Neural cell (in vitro differentiated cells): Measurements from ENCODE around the gene PLAGL1. TPM values are rescaled to one million over a fixed set of nuclear protein-coding genes. Genes with fewer than 3 reads are reported as not detected.

ENCODE experiments used
- H2AFZ ChIP-seq: fragments of 200-600, 300-800 bp; sonication (generic), shearing (Covaris generic); 2 replicates; pipeline ENCODE4 v1.6.0; 2014; ENCODE audit warnings: low read depth, mild to moderate bottlenecking, antibody characterized with exemption, low read length, moderate library complexity
- H3F3A ChIP-seq: fragments of 200-600 bp; shearing (Covaris generic); 2 replicates; pipeline ENCODE4 v1.6.1; 2016; ENCODE audit warnings: mild to moderate bottlenecking, moderate library complexity, mixed read lengths, antibody characterized with exemption, low read length; ENCODE audit not compliant: insufficient read depth, poor library complexity, severe bottlenecking
- H3K27ac ChIP-seq: fragments of 200-600, 300-800 bp; sonication (generic), shearing (Covaris generic); 2 replicates; pipeline ENCODE4 v1.5.1; 2014; ENCODE audit warnings: mild to moderate bottlenecking, low read length, moderate library complexity
- H3K27me3 ChIP-seq: fragments of 300-800, 200-600 bp; sonication (generic), shearing (Covaris generic); 2 replicates; pipeline ENCODE4 v1.6.0; 2014; ENCODE audit warnings: mild to moderate bottlenecking, low read depth, low read length, moderate library complexity; ENCODE audit not compliant: insufficient read depth
- H3K36me3 ChIP-seq: fragments of 300-800, 200-600 bp; sonication (generic), shearing (Covaris generic); 2 replicates; pipeline ENCODE4 v1.5.1; 2014; ENCODE audit warnings: mild to moderate bottlenecking, antibody characterized with exemption, low read length, moderate library complexity; ENCODE audit not compliant: insufficient read depth
- H3K4me2 ChIP-seq: fragments of 300-800, 200-600 bp; sonication (generic), shearing (Covaris generic); 2 replicates; pipeline ENCODE4 v1.6.0; 2014; ENCODE audit warnings: mild to moderate bottlenecking, low read length
- H3K4me3 ChIP-seq: fragments of 300-800, 200-600 bp; sonication (generic), shearing (Covaris generic); 2 replicates; pipeline ENCODE4 v1.5.1; 2014; ENCODE audit warnings: mild to moderate bottlenecking, low read length, moderate library complexity
- H3K79me2 ChIP-seq: fragments of 200-600 bp; shearing (Covaris generic); replicated peaks from 2 replicates; pipeline ENCODE4 v1.6.0; 2014; ENCODE audit warnings: mild to moderate bottlenecking, low read length, moderate library complexity; ENCODE audit not compliant: insufficient read depth
- H3K9ac ChIP-seq: fragments of 300-800, 200-600 bp; sonication (generic), shearing (Covaris generic); 2 replicates; pipeline ENCODE4 v1.6.1; 2016; ENCODE audit warnings: mild to moderate bottlenecking, low read length, mixed read lengths
- H3K9me2 ChIP-seq: fragments of 200-600 bp; shearing (Covaris generic); 2 replicates; pipeline ENCODE4 v1.6.1; 2016; ENCODE audit warnings: mild to moderate bottlenecking, low read length, mixed read lengths; ENCODE audit not compliant: insufficient read depth
- H3K9me3 ChIP-seq: fragments of 200-600, 300-800 bp; sonication (generic), shearing (Covaris generic); 2 replicates; pipeline ENCODE4 v1.6.1; 2016; ENCODE audit warnings: mild to moderate bottlenecking, mixed run types, low read length, moderate library complexity, mixed read lengths
- H4K20me1 ChIP-seq: fragments of 200-600 bp; shearing (Covaris generic); 2 replicates; pipeline ENCODE4 v1.6.1; 2016; ENCODE audit warnings: mild to moderate bottlenecking, mixed run types; ENCODE audit not compliant: insufficient read depth
- CTCF ChIP-seq: fragments of 450-650 bp; IDR thresholded peaks from 2 replicates; pipeline ENCODE4 v1.5.1; 2014; ENCODE audit warnings: antibody characterized with exemption, mild to moderate bottlenecking, moderate library complexity; ENCODE audit not compliant: poor library complexity, severe bottlenecking
- EP300 ChIP-seq: fragments of 450-650 bp; conservative IDR thresholded peaks from 2 replicates; pipeline ENCODE4 v1.6.1; 2014; ENCODE audit warnings: antibody characterized with exemption, mild to moderate bottlenecking, moderate library complexity; ENCODE audit not compliant: poor library complexity, severe bottlenecking
- EZH2 ChIP-seq: fragments of 200-600, 300-800 bp; shearing (Covaris generic), sonication (generic); IDR thresholded peaks from 2 replicates; pipeline ENCODE4 v1.6.1; 2014; ENCODE audit warnings: antibody characterized with exemption, low read length, borderline replicate concordance, mild to moderate bottlenecking; ENCODE audit not compliant: insufficient read depth, poor library complexity, severe bottlenecking
- MXI1 ChIP-seq: fragments of 450-650 bp; conservative IDR thresholded peaks from 2 replicates; pipeline ENCODE4 v1.6.1; 2014; ENCODE audit warnings: antibody characterized with exemption, mild to moderate bottlenecking; ENCODE audit not compliant: poor library complexity, severe bottlenecking
- POLR2AphosphoS5 ChIP-seq: IDR thresholded peaks from 2 replicates; pipeline ENCODE4 v1.6.1; 2012
- RAD21 ChIP-seq: fragments of 450-650 bp; conservative IDR thresholded peaks from 2 replicates; pipeline ENCODE4 v1.6.1; 2014; ENCODE audit warnings: antibody characterized with exemption, mild to moderate bottlenecking, moderate library complexity
- REST ChIP-seq: IDR thresholded peaks from 2 replicates; pipeline ENCODE4 v1.6.1; 2012; ENCODE audit warnings: borderline replicate concordance
- SMC3 ChIP-seq: fragments of 450-650 bp; conservative IDR thresholded peaks from 2 replicates; pipeline ENCODE4 v1.6.1; 2014; ENCODE audit warnings: antibody characterized with exemption, mild to moderate bottlenecking, moderate library complexity; ENCODE audit not compliant: poor library complexity
- TAF1 ChIP-seq: IDR thresholded peaks from 2 replicates; pipeline ENCODE4 v1.6.1; 2012; ENCODE audit warnings: low read depth
- polyA plus RNA-seq: library from polyadenylated mRNA; depleted of rRNA; stranded (reverse); fragments of >200 nt; gene quantifications from 2 replicates; pipeline ENCODE4 v1.2.3, GENCODE V29; 2014

Gene PLAGL1
- polyA plus RNA-seq, 1 donor from 2014 or later: 22.3 TPM

- H2AFZ ChIP-seq: no peak overlapping the region
- H3K9me2 ChIP-seq: no peaks in the 10 kb centered on the region
- H3K36me3 ChIP-seq: no peaks in the 10 kb centered on the region
- H3K27me3 ChIP-seq: no peaks in the 10 kb centered on the region
- H3K4me2 ChIP-seq: no peak overlapping the region
- H3K4me3 ChIP-seq: no peak overlapping the region
- no peak overlapping the region for H3K9ac ChIP-seq
- TF ChIP-seq RAD21 (no peak), SMC3 (no peak), MXI1 (no peak), POLR2AphosphoS5 (no peak), CTCF (no peak), EZH2 (no peak), TAF1 (no peak), REST (no peak), EP300 (no peak)
- no peaks in the 10 kb centered on the region for H3K9me3 ChIP-seq
- no peak overlapping the region for H3K27ac ChIP-seq
- H3K79me2 ChIP-seq: no peaks in the 10 kb centered on the region
- no peaks in the 10 kb centered on the region for H3F3A ChIP-seq
- no peaks in the 10 kb centered on the region for H4K20me1 ChIP-seq
These were observed 27.4 kb upstream of the PLAGL1 start for GRCh38 chr6:144035416-144035815.

GRCh38 chr6:144033816-144034735 is 26.0 kb upstream of the PLAGL1 start:
- H3K36me3 ChIP-seq: no peaks in the 10 kb centered on the region
- H3K4me3 ChIP-seq: no peak overlapping the region
- no peak overlapping the region for H2AFZ ChIP-seq
- no peaks in the 10 kb centered on the region for H3K9me2 ChIP-seq
- no peaks in the 10 kb centered on the region for H3K9me3 ChIP-seq
- no peaks in the 10 kb centered on the region for H3K27me3 ChIP-seq
- no peak overlapping the region for H3K9ac ChIP-seq
- H3K4me2 ChIP-seq: no peak overlapping the region
- H3F3A ChIP-seq: no peaks in the 10 kb centered on the region
- no peaks in the 10 kb centered on the region for H4K20me1 ChIP-seq
- H3K79me2 ChIP-seq: no peaks in the 10 kb centered on the region
- TF ChIP-seq EP300 (no peak), REST (no peak), SMC3 (no peak), RAD21 (no peak), TAF1 (no peak), POLR2AphosphoS5 (no peak), MXI1 (no peak), EZH2 (no peak), CTCF (no peak)
- H3K27ac ChIP-seq: no peak overlapping the region
